Measurements from ENCODE around the gene FPGS.

DNA sequence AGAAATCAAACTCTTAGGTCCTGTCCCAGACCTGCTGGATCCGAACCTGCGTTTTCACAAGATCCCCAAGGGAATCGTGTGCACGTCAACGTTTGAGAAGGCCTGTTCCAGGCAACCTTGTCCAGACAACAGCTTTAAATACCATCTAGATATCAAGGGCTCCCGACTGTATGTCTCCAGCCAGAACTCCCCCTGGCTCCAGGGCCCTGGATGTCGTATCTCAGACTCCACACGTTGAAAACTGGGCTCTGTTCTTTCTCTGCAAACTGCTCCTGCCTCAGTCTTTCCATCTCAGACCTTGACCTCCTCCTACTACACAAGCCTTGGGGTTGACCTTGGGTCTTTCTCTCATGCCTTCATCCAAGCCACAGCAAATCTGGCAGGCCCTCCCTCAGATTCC lies 57.6 kb downstream of the FPGS start:
- TF ChIP-seq, protein P1, sequence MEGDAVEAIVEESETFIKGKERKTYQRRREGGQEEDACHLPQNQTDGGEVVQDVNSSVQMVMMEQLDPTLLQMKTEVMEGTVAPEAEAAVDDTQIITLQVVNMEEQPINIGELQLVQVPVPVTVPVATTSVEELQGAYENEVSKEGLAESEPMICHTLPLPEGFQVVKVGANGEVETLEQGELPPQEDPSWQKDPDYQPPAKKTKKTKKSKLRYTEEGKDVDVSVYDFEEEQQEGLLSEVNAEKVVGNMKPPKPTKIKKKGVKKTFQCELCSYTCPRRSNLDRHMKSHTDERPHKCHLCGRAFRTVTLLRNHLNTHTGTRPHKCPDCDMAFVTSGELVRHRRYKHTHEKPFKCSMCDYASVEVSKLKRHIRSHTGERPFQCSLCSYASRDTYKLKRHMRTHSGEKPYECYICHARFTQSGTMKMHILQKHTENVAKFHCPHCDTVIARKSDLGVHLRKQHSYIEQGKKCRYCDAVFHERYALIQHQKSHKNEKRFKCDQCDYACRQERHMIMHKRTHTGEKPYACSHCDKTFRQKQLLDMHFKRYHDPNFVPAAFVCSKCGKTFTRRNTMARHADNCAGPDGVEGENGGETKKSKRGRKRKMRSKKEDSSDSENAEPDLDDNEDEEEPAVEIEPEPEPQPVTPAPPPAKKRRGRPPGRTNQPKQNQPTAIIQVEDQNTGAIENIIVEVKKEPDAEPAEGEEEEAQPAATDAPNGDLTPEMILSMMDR (IDR thresholded peaks at IDR 0.05): no peak
- TF ChIP-seq CHD2 (IDR thresholded peaks at IDR 0.05; ENCODE audit: low read length, partially characterized antibody) (no peak), POLR2AphosphoS5 (IDR thresholded peaks at IDR 0.05; ENCODE audit: low read depth, low read length) (no peak)
- TF ChIP-seq, protein P2, sequence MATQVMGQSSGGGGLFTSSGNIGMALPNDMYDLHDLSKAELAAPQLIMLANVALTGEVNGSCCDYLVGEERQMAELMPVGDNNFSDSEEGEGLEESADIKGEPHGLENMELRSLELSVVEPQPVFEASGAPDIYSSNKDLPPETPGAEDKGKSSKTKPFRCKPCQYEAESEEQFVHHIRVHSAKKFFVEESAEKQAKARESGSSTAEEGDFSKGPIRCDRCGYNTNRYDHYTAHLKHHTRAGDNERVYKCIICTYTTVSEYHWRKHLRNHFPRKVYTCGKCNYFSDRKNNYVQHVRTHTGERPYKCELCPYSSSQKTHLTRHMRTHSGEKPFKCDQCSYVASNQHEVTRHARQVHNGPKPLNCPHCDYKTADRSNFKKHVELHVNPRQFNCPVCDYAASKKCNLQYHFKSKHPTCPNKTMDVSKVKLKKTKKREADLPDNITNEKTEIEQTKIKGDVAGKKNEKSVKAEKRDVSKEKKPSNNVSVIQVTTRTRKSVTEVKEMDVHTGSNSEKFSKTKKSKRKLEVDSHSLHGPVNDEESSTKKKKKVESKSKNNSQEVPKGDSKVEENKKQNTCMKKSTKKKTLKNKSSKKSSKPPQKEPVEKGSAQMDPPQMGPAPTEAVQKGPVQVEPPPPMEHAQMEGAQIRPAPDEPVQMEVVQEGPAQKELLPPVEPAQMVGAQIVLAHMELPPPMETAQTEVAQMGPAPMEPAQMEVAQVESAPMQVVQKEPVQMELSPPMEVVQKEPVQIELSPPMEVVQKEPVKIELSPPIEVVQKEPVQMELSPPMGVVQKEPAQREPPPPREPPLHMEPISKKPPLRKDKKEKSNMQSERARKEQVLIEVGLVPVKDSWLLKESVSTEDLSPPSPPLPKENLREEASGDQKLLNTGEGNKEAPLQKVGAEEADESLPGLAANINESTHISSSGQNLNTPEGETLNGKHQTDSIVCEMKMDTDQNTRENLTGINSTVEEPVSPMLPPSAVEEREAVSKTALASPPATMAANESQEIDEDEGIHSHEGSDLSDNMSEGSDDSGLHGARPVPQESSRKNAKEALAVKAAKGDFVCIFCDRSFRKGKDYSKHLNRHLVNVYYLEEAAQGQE (IDR thresholded peaks at IDR 0.05; ENCODE audit: low read depth, low read length): no peak
